Cardiac muscle cell (in vitro differentiated cells and primary cell): ENCODE results near the gene NGLY1. TPM values are rescaled to one million over a fixed set of nuclear protein-coding genes. Genes with fewer than 3 reads are reported as not detected.

Experiments used
- DNase-seq, 2 donors: peaks; one replicate each; pipeline versions ENCODE4 v3.0.0 to v3.0.0-alpha.2; 2010 to 2017; ENCODE audit warnings: low read depth in 1 of 2, low spot score in 1 of 2
- H3K27ac ChIP-seq: fragments of 200-600 bp; sonication (generic); 2 replicates; pipeline ENCODE4 v1.5.1; 2016
- H3K27me3 ChIP-seq: fragments of 200-600 bp; sonication (generic); 2 replicates; pipeline ENCODE4 v1.6.0; 2016; ENCODE audit warnings: control low read depth
- H3K36me3 ChIP-seq: fragments of 200-600 bp; sonication (generic); 2 replicates; pipeline ENCODE4 v1.5.1; 2016; ENCODE audit warnings: control low read depth
- H3K4me1 ChIP-seq: fragments of 200-600 bp; sonication (generic); 2 replicates; pipeline ENCODE4 v1.8.1; 2017; ENCODE audit warnings: low read depth, mild to moderate bottlenecking, mixed run types
- H3K4me3 ChIP-seq: fragments of 200-600 bp; sonication (generic); 2 replicates; pipeline ENCODE4 v1.5.1; 2016; ENCODE audit warnings: mild to moderate bottlenecking
- H3K9me3 ChIP-seq: fragments of 200-600 bp; sonication (generic); 2 replicates; pipeline ENCODE4 v1.5.1; 2017; ENCODE audit warnings: low read depth, mild to moderate bottlenecking, control low read depth
- CTCF ChIP-seq: IDR thresholded peaks from 2 replicates; pipeline ENCODE4 v1.5.1; 2012; ENCODE audit warnings: low read depth, mild to moderate bottlenecking, low read length
- polyA plus RNA-seq: library from polyadenylated mRNA; unstranded; fragments of >200 nt; fragmentation: Nextera tagmentation; extraction: Ambion mirVana; gene quantifications from 2 replicates; pipeline ENCODE4 v1.2.1, GENCODE V29; 2016
- total RNA-seq: library from RNA; depleted of rRNA; stranded (reverse); fragments of >200 nt; gene quantifications from 2 replicates; pipeline ENCODE4 v1.2.3, GENCODE V29; 2016

The NGLY1 gene
- total and polyA plus RNA-seq, 2 experiments from 2014 or later: 43.0 to 54.5 TPM

- DNase-seq: peak; percentile 94 to 96
- Histone ChIP-seq H3K9me3 (no peaks in the 10 kb centered on the region), H3K27ac (peak within 1 kb of the TSS; percentile 94), H3K36me3 (no peaks in the 10 kb centered on the region), H3K4me3 (peak within 1 kb of the TSS; percentile 76), H3K27me3 (no peaks in the 10 kb centered on the region), H3K4me1 (peaks cover 15% of the 10 kb centered on the region)
- TF ChIP-seq CTCF: no peak
These were observed 6.6 kb upstream of the NGLY1 start, which contains the start of gene OXSM for GRCh38 chr3:25789596-25790556. Gene OXSM (plus strand): TSS chr3:25790090. CDS start chr3:25791021, 931 bp downstream.

- H3K4me1 ChIP-seq: peaks cover 15% of the 10 kb centered on the region
- H3K4me3 ChIP-seq: peak overlapping the region; percentile 76
- H3K36me3 ChIP-seq: no peaks in the 10 kb centered on the region
- H3K27ac ChIP-seq: peak overlapping the region; percentile 94
- H3K9me3 ChIP-seq: no peaks in the 10 kb centered on the region
- TF ChIP-seq CTCF: no peak
- H3K27me3 ChIP-seq: no peaks in the 10 kb centered on the region
- no peak for DNase-seq
These were observed 6.0 kb upstream of the NGLY1 start for GRCh38 chr3:25789209-25789595.

GRCh38 chr3:25787689-25788088 lies 4.4 kb upstream of the NGLY1 start:
- no peak for TF ChIP-seq CTCF
- no peaks in the 10 kb centered on the region for H3K27me3 ChIP-seq
- H3K9me3 ChIP-seq: no peaks in the 10 kb centered on the region
- no peak overlapping the region for H3K27ac ChIP-seq
- no peak for DNase-seq
- peaks cover 15% of the 10 kb centered on the region for H3K4me1 ChIP-seq
- H3K36me3 ChIP-seq: no peaks in the 10 kb centered on the region
- H3K4me3 ChIP-seq: no peak overlapping the region

- DNase-seq: no peak
- Histone ChIP-seq H3K4me3 (no peak overlapping the region), H3K27ac (no peak overlapping the region), H3K27me3 (no peaks in the 10 kb centered on the region), H3K9me3 (no peaks in the 10 kb centered on the region), H3K36me3 (no peaks in the 10 kb centered on the region), H3K4me1 (peaks cover 20% of the 10 kb centered on the region)
- no peak for TF ChIP-seq CTCF
These were observed 2.6 kb upstream of the NGLY1 start for GRCh38 chr3:25785826-25786225.

GRCh38 chr3:25784971-25785370 lies 1.7 kb upstream of the NGLY1 start:
- no peaks in the 10 kb centered on the region for H3K9me3 ChIP-seq
- H3K4me3 ChIP-seq: no peak overlapping the region
- no peak for TF ChIP-seq CTCF

More at GRCh38 chr3:25784971-25785370, 1.7 kb upstream of the NGLY1 start:
- H3K36me3 ChIP-seq: no peaks in the 10 kb centered on the region
- DNase-seq: no peak
- H3K27me3 ChIP-seq: no peaks in the 10 kb centered on the region
- no peak overlapping the region for H3K27ac ChIP-seq
- H3K4me1 ChIP-seq: peaks cover 19% of the 10 kb centered on the region
